H54 (cell line): ENCODE data around the gene RABGGTB.
"Not testable (repeated sequence)": the region's sequence is repeated elsewhere in the genome, so short reads cannot be mapped to it uniquely, and the experiment has no call there.

Experiments used
- DNase-seq: peaks from one replicate; pipeline ENCODE4 v3.0.0; 2011; ENCODE audit warnings: low spot score, mixed read lengths; ENCODE audit not compliant: insufficient read length
- FAIRE-seq: peaks from 3 replicates; lab custom pipeline; 2011; peaks lifted over from hg19 to GRCh38; lab: Jason Lieb, UNC
- POLR2A ChIP-seq: IDR thresholded peaks from 2 replicates; pipeline ENCODE4 v1.6.1; 2011; ENCODE audit warnings: low read depth, mild to moderate bottlenecking, low read length

The RABGGTB gene

GRCh38 chr1:75811211-75811981 is 25.3 kb downstream of the RABGGTB start:
- TF ChIP-seq POLR2A: no peak
- FAIRE-seq (no peak), DNase-seq (no peak)

- TF ChIP-seq POLR2A: no peak
- FAIRE-seq (no peak), DNase-seq (no peak)
Observed at GRCh38 chr1:75812065-75812464, 26.0 kb downstream of the RABGGTB start.

GRCh38 chr1:75823596-75823995 is 37.5 kb downstream of the RABGGTB start:
- not testable (repeated sequence) for FAIRE-seq

GRCh38 chr1:75836528-75837100 is 50.6 kb downstream of the RABGGTB start:
- no peak for TF ChIP-seq POLR2A
- DNase-seq: no peak
- FAIRE-seq: no peak

More at GRCh38 chr1:75823596-75823995, 37.5 kb downstream of the RABGGTB start:
- not testable (repeated sequence) for DNase-seq

GRCh38 chr1:75838079-75838478 is 52.0 kb downstream of the RABGGTB start:
- no peak for TF ChIP-seq POLR2A
- FAIRE-seq (no peak), DNase-seq (no peak)

- DNase-seq (no peak), FAIRE-seq (no peak)
Observed at GRCh38 chr1:75841421-75841820, 55.4 kb downstream of the RABGGTB start.

More at GRCh38 chr1:75841421-75841820, 55.4 kb downstream of the RABGGTB start:
- no peak for TF ChIP-seq POLR2A
